GM21723 (cell line): Measurements from ENCODE around the gene RAET1L.
"Not testable (repeated sequence)": the region's sequence is repeated elsewhere in the genome, so short reads cannot be mapped to it uniquely, and the experiment has no call there.

Experiments used
- ATAC-seq: cut with Tn5 transposase; IDR thresholded peaks from one replicate; pipeline ENCODE4 v1.9.1; 2021; ENCODE audit warnings: mild to moderate bottlenecking, moderate library complexity; ENCODE audit not compliant: unreplicated experiment

The RAET1L gene

DNA sequence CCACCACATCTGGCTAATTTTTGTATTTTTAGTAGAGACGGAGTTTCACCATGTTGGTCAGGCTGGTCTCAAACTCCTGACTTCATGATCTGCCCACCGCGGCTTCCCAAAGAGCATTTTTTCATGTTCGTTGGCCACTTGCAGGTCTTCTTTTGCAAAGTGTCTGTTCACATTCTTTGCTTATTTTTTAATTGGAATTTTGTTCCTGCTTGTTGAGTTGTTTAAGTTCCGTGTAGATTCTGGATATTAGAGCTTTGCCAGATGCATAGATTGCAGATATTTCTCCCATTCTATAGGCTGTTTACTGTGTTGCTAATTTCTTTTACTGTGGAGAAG lies 8.2 kb downstream of the RAET1L start:
- ATAC-seq = not testable (repeated sequence)

DNA sequence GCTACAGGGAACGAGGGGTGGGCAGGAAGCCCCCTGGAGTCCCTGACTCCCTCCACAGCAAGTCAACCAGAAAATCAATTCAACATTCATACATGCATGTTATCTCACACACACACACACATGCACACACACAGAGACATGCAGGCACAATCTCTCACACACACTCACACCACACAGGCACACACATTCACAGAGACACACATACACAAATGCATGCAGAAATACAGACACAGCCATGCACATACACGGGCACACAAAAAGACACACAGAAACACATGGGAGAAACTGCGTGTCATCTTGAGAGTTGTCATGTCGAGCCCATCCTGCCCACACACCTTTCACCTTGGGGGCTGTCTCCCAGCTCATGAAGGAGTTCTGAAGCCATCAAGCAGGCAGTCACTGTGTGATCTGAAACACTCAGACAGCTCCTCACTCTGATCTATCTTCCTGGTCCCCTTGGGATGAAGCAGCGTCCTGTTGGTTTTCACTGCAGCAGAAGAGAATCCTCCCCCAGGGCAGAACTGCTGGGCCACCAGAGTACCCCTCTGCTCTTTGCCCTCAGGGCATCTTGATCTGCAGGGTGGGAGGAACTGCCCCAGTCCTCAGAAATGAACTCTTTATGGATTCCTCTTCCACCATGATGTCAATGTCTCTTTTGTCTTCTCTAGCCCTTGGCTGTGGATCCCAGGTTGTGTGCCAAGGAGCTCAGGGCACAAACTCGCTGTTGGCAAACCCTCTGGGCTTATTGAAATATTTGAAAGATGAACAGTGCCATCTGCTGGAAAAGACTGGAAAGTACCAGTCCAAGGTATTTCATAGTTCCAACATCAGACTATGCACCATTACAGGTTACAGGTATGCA lies 8.8 kb downstream of the RAET1L start:
- ATAC-seq = peak; percentile 75

DNA sequence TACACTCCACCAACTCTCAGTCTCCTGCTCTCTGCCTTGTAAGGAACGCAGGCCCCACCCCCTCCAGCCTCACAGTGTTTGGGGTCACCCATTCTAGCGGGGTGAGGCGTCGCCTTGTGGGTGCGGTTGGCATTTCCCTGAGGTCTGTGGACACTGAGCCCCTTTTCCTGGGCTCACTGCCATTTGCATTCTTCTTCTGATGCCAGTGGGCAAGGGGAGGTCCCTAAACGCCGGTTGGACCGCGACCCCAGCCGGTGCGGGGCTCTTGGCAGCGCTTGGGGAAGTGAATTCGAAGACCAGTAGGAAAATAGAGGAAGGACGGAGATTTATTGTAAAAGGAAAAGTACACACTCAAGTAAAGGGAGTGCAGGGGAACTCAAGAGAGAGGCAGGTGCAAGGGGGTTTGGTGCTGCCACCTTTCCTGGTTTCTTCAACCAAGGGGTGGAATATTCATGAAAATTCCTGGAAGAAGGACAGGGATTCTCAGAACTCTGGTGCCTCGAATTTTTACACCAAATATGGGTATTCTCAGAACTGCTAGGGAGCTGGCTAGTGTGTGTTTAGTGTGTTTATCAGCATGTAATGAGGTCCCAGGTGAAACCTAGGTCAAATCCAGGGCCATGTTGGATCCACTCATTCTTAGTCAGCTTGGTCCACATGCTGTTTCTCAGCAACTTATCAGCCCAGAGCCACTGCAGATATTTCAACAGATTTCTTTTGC lies 9.9 kb downstream of the RAET1L start:
- ATAC-seq = not testable (repeated sequence)

DNA sequence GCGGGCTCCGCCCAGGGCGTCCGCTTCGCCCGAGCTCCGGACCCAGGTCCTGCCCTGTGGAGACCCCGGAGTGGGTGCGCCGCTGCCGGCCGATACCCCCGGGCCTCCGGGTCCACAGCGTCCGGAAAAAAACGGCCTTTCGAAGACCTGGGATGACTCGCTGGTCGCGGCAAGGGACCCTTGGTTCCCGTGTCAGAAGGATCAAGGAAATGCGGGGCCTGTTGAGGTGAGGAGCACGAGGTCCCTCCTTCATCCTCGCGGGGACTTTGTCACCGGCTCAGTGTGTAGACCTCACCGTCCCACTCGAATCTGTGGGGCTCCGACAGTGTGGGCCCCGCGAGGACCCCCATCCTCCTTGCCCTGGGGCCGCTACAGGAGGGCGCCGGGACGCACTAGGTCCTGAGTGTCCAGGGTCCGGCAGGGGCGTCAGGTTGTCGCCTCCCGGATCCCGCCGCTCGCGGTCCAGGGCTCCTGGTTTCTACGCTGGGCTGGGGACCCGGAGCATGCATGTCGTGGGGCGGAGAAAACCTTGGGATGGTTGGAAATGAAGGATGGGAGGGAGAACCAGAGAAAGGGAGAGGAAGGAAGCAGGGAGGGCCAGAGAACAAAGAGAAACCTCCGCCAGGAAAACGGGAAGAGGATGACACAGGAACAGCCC lies 10.6 kb downstream of the RAET1L start:
- not testable (repeated sequence) for ATAC-seq

- not testable (repeated sequence) for ATAC-seq
Measured at GRCh38 chr6:150013785-150014622, 11.3 kb downstream of the RAET1L start.

DNA sequence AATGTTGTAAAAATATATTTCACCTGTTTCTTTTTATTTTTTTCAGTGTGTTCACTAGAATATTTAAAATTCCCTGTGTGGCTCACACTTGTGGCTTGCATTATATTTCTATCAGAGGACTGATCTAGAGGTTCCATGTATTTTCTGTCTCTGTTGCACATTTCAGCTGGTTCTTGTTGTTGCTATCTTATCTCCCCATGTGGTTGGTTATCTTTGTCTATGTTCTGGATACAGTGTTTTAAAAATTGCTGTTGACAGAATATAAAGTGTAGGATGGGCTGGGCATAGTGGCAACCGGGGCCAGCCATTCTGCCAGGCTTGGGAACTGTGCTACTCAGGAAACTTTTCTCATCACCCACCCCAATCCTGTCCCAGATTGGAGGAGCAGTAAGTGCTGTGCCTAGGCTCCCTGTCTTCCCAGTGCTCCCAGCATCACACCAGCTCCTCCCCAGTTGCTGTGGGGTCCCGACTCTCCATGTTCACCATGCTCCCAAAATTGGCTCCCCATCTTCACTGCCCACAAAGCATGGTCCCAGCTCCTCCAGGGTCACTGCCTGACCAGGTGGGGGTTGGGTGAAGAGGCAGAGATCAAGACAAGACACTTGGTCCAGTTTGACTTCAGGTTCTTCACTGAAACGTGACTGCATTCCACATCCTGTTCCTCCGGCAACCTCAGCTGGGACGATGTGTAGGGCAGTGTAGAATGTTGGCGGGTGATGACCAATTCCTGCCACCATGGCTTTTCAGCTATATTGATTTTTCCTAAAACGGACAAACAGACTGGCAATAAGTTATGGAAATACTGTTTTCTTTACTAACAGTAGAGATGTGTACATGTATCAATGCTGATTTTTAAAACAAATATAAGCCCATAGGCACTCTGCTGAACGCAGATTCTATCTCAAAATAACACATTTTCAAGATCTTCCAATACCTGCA lies 12.2 kb downstream of the RAET1L start:
- ATAC-seq = not testable (repeated sequence)

DNA sequence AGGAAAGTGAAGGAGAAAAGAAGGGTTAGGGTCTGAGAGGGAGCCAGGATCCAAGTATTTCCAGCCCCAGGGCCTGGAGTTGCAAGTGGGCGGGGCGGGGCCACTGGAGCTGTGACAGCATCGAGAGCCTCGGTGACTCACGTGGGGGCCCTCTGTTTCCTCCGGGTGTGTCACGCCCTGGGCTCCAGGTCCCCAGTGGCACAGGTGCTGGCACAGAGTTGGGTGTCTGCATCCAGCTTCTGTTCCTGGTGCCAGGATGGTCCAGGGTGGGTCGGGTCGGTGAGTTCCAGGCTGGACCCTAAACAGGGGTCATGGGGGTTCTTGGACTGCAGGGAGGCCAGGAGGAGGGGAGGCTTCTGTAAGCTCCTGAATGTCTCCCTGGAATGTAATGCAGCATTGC lies 16.7 kb downstream of the RAET1L start:
- no peak for ATAC-seq

DNA sequence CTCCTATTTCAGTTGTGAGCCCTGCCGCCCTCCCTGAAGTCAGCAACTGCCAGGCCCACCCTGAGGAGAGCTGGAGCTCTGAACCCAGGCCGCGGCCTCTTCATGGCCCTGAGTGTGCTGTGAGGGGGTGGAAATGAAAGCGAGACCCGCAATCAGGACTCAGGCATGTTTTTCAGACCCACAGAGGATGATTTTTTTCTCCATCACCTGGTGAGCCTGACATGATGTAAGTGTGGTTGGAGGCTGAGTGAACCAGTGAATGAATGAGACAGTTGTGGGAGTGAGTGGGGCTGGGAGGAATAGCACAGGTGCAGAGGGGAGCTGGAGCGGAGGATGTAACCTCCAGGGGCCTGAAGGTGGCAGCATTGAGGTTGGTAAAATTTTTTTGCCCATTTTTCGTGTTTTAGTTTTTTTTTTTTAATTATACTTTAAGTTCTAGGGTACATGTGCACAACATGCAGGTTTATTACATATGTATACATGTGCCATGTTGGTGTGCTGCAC lies 18.3 kb downstream of the RAET1L start:
- ATAC-seq = no peak

DNA sequence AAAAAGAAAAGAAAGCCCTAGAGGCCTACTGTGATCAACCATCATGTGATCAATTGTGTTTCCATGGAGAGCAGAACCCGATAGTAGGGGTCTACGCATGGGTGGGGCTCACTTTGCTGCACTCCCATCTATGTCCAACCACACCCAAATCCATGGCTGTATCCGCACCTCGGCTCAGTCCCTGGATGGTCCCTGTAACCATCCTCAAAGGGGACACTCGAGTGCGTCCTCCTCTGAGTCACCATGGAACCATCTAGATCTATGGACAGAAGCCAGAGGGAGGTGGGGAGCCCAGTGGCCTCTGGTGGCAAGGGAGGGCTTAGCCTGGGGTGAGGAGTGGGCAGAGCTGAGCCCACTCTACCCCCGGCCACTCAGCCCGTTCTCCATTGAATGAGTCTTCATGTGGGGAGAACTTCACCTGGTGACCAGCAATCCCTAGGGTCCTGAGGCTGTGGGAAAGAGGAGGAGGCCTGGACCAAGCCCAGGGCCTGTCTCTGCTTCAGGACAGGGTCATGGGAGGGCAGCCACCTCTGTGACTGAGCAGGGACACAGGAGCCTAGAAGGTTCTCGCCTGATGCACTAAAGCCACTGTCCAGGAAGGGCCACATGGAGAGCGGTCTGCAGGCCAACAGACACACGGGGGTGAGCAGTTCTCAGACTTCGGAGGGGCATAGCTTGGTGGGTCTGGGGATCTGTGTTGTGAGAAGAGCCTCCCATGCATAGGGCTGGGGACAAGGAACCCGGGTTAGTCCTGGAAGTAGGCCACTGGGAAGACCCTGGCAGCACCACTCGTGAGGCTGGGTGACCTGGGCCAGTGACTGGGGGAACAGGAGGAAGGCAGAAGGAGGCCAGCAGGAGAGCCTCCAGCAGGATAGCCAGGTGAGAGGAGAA lies 19.3 kb downstream of the RAET1L start:
- ATAC-seq = no peak

DNA sequence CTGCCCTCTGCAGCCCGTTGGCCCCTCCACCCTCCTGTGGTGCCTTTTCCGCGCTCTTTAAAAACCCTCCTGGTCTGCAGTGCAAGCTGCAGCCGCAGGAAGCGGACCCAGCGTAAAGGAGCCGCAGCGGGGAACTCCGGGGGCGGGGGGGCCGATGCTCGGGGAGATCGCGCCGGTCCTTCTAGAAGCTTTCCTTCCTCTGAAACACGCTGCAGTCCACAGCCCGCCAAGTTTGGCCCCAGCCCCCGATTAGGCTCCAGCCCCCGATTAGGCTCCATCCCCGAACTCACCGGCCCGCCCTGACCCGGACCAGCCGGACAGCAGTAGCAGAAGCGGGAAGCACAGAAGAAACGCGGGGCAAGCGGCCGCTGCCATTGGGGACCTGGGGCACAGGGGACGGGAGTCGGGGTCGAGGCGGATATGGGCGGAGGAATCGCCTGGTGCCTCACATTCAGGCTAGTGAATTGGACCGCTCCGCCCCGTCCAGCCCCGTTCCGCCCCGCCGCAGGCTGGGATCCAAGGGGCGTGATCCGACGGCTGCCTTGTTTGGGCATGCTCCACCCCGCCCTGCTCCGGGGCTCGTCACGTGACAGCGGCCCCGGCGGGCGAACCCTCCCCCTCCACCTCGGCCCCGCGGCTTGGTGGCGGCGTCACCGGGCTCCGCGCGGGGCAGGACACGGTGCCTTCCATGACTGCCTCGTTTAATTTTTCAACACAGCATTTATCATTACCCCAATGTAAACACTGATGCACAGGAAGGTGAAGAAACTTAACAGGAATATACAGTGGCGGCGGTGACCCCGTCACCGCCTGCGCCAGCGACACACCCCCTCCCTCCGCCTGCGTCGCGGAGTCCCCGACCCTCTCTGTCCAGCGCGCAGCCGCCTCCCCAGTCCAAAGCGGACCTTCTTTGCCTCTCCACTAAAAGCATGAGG lies 20.3 kb downstream of the RAET1L start:
- ATAC-seq = peak; percentile 71

GRCh38 chr6:150004101-150004782 lies 21.1 kb downstream of the RAET1L start:
- peak; percentile 36 for ATAC-seq

GRCh38 chr6:150003599-150003998 lies 21.7 kb downstream of the RAET1L start:
- ATAC-seq = not testable (repeated sequence)

DNA sequence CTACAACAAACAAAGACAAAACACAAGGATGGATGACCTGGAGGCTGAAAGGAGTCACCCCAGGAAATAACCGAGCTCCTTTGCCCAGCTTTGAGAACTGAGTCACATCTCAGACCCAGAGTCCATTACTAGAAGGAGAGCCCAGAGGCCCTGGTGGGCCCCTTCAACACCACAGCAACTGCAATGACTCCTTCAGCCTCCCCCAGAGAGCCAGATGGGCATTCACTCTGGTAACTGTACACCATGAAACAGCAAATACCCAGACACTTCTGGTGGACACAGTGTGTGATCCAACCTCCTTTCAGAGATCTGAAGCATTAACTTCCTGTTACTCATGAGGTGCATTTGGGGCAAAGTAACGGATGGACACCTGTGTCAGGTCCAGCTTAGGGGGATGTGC lies 22.6 kb downstream of the RAET1L start:
- ATAC-seq = no peak

GRCh38 chr6:150001295-150002008 lies 23.9 kb downstream of the RAET1L start:
- peak; percentile 45 for ATAC-seq

DNA sequence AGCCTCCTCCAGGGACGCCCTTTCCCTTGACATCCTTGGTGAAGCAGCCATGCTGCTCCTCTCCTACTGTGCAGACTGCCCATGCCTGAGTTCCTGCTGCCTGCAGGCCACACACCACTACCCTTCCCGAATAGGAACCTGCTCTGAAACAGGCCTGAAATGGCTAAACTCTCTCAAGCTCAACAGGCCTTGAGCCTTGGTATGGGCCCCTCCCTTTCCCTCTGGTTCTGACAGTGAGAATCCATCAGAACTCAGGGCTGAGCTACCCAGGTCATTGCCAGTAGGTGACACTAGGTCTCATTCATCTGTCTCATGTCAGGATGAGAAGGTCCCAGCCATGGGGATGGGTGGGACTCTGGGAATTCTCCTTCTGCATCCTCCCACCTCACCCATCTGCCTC lies 25.7 kb downstream of the RAET1L start:
- no peak for ATAC-seq

- ATAC-seq = no peak
Measured at GRCh38 chr6:149995971-149996370, 29.4 kb downstream of the RAET1L start.
